Measurements from ENCODE around the gene HNRNPH2.

GRCh38 chrX:101370888-101371504 is 37.0 kb upstream of the HNRNPH2 start:
- TF ChIP-seq CTCF (optimal IDR thresholded peaks at IDR 0.05 in 1 of 3, IDR thresholded peaks at IDR 0.05 in 1 of 3, conservative IDR thresholded peaks at IDR 0.05 in 1 of 3; ENCODE audit: extremely low read depth in 1 of 3, insufficient read depth in 2 of 3, low read length in 3 of 3) (no peak), EZH2 (IDR thresholded peaks at IDR 0.05; ENCODE audit: low read length) (no peak)
